DLD1 (cell line): ENCODE data around the gene MFSD11.
"Not testable (repeated sequence)": the region's sequence is repeated elsewhere in the genome, so short reads cannot be mapped to it uniquely, and the experiment has no call there.

ENCODE experiments used
- in situ Hi-C: cut with HindIII; loops from 2 replicates; pipeline ENCODE4 v1.10.0; 2017; ENCODE audit warnings: low sequenced_read_pairs

Gene MFSD11

GRCh38 chr17:76725580-76726230 is 12.2 kb upstream of the MFSD11 start:
- in situ Hi-C loops = no loop called here

- in situ Hi-C loops = no loop called here
Measured at GRCh38 chr17:76726231-76726775, 11.6 kb upstream of the MFSD11 start, which contains the start of gene JMJD6. TSS of gene JMJD6 (minus strand) at chr17:76726606. CDS start at chr17:76726475, 131 bp downstream.

- in situ Hi-C loops = no loop called here
Measured at GRCh38 chr17:76726776-76727718, 10.9 kb upstream of the MFSD11 start, which contains the start of gene METTL23. TSS of gene METTL23 (plus strand) at chr17:76726839. CDS start at chr17:76729711, 2,872 bp downstream.

- in situ Hi-C loops = no loop called here
Measured at GRCh38 chr17:76727745-76728456, 10.0 kb upstream of the MFSD11 start.

GRCh38 chr17:76731800-76732733 is 5.9 kb upstream of the MFSD11 start:
- in situ Hi-C loops = not testable (repeated sequence)

- in situ Hi-C loops = no loop called here
Measured at GRCh38 chr17:76732734-76733617, 4.9 kb upstream of the MFSD11 start.

GRCh38 chr17:76733618-76733957 is 4.3 kb upstream of the MFSD11 start:
- in situ Hi-C loops = no loop called here

- in situ Hi-C loops = no loop called here
Measured at GRCh38 chr17:76734080-76734840, 3.7 kb upstream of the MFSD11 start.

- in situ Hi-C loops = no loop called here
Measured at GRCh38 chr17:76735006-76735405, 2.9 kb upstream of the MFSD11 start.

GRCh38 chr17:76735586-76736348 is 2.2 kb upstream of the MFSD11 start:
- in situ Hi-C loops = no loop called here

GRCh38 chr17:76736349-76737081 is 1.4 kb upstream of the MFSD11 start:
- in situ Hi-C loops = no loop called here

GRCh38 chr17:76737082-76737675 is 740 bp upstream of the MFSD11 start, which contains the start of gene SRSF2:
TSS of gene SRSF2 (minus strand) at chr17:76737331. CDS start at chr17:76737160, 171 bp downstream.
- in situ Hi-C loops = no loop called here

GRCh38 chr17:76738468-76738850 is 540 bp downstream of the MFSD11 start:
- in situ Hi-C loops = no loop called here

GRCh38 chr17:76739568-76740115 is 1.7 kb downstream of the MFSD11 start:
- in situ Hi-C loops = not testable (repeated sequence)

GRCh38 chr17:76740329-76741118 is 2.6 kb downstream of the MFSD11 start:
- in situ Hi-C loops = no loop called here
